ENCODE measurements around the gene P3H2.

GRCh38 chr3:190096345-190096744 lies 24.4 kb downstream of the P3H2 start:
- TF ChIP-seq, protein P1, sequence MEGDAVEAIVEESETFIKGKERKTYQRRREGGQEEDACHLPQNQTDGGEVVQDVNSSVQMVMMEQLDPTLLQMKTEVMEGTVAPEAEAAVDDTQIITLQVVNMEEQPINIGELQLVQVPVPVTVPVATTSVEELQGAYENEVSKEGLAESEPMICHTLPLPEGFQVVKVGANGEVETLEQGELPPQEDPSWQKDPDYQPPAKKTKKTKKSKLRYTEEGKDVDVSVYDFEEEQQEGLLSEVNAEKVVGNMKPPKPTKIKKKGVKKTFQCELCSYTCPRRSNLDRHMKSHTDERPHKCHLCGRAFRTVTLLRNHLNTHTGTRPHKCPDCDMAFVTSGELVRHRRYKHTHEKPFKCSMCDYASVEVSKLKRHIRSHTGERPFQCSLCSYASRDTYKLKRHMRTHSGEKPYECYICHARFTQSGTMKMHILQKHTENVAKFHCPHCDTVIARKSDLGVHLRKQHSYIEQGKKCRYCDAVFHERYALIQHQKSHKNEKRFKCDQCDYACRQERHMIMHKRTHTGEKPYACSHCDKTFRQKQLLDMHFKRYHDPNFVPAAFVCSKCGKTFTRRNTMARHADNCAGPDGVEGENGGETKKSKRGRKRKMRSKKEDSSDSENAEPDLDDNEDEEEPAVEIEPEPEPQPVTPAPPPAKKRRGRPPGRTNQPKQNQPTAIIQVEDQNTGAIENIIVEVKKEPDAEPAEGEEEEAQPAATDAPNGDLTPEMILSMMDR (conservative IDR thresholded peaks at IDR 0.05; ENCODE audit: low read length): no peak
- TF ChIP-seq EZH2phosphoT487 (IDR thresholded peaks at IDR 0.05; ENCODE audit: borderline replicate concordance): no peak
